Activated T-cell treated with anti-CD3 and anti-CD28 coated beads, Interleukin-2, amount 50 U/mL, for 24 hours (primary cell): Measurements from ENCODE around the gene RNU5B-1.
"Not testable (repeated sequence)": the region's sequence is repeated elsewhere in the genome, so short reads cannot be mapped to it uniquely, and the experiment has no call there.

Experiments used
- DNase-seq: peaks from one replicate; pipeline ENCODE4 v3.0.0-alpha.2; 2020
- H3K27ac Mint-ChIP-seq: 2 replicates; pipeline ENCODE4 v1.8.0; 2020; ENCODE audit warnings: mild to moderate bottlenecking, mixed read lengths
- H3K27me3 Mint-ChIP-seq: 2 replicates; pipeline ENCODE4 v1.8.0; 2020; ENCODE audit warnings: mixed read lengths
- H3K36me3 Mint-ChIP-seq: 2 replicates; pipeline ENCODE4 v1.8.0; 2020; ENCODE audit warnings: low read depth, mixed read lengths
- H3K4me1 Mint-ChIP-seq: 2 replicates; pipeline ENCODE4 v1.8.0; 2020; ENCODE audit warnings: low read depth, mixed read lengths
- H3K4me3 Mint-ChIP-seq: 2 replicates; pipeline ENCODE4 v1.8.0; 2020; ENCODE audit warnings: mild to moderate bottlenecking, moderate library complexity, mixed read lengths
- H3K9me3 Mint-ChIP-seq: 2 replicates; pipeline ENCODE4 v1.8.0; 2020; ENCODE audit warnings: mixed read lengths

The RNU5B-1 gene

GRCh38 chr15:65304381-65305149, at the start of gene RNU5B-1:
TSS of gene RNU5B-1 (plus strand) at chr15:65304677.
- H3K27me3 Mint-ChIP-seq, result no peaks in the 10 kb centered on the region
- peaks cover 42% of the 10 kb centered on the region for H3K4me1 Mint-ChIP-seq
- H3K9me3 Mint-ChIP-seq, result no peaks in the 10 kb centered on the region
- H3K4me3 Mint-ChIP-seq, result peak within 1 kb of the TSS; percentile 88
- DNase-seq, result peak; percentile 87
- H3K27ac Mint-ChIP-seq, result peak within 1 kb of the TSS; percentile 100
- H3K36me3 Mint-ChIP-seq, result peaks cover 2% of the 10 kb centered on the region

GRCh38 chr15:65254758-65255157, 49.7 kb upstream of the RNU5B-1 start:
- no peaks in the 10 kb centered on the region for H3K27me3 Mint-ChIP-seq
- peaks cover 13% of the 10 kb centered on the region for H3K4me1 Mint-ChIP-seq
- no peak for DNase-seq
- H3K4me3 Mint-ChIP-seq, result no peak overlapping the region
- peaks cover 51% of the 10 kb centered on the region for H3K36me3 Mint-ChIP-seq
- no peak overlapping the region for H3K27ac Mint-ChIP-seq
- H3K9me3 Mint-ChIP-seq, result no peaks in the 10 kb centered on the region

- no peak for DNase-seq
- H3K27me3 Mint-ChIP-seq, result no peaks in the 10 kb centered on the region
- peaks cover 4% of the 10 kb centered on the region for H3K4me1 Mint-ChIP-seq
- H3K4me3 Mint-ChIP-seq, result no peak overlapping the region
- H3K36me3 Mint-ChIP-seq, result peaks cover 59% of the 10 kb centered on the region
- no peaks in the 10 kb centered on the region for H3K9me3 Mint-ChIP-seq
- no peak overlapping the region for H3K27ac Mint-ChIP-seq
Observed at GRCh38 chr15:65255486-65256140, 48.9 kb upstream of the RNU5B-1 start.

- no peak overlapping the region for H3K4me3 Mint-ChIP-seq
- no peaks in the 10 kb centered on the region for H3K27me3 Mint-ChIP-seq
- H3K9me3 Mint-ChIP-seq, result no peaks in the 10 kb centered on the region
- H3K36me3 Mint-ChIP-seq, result peaks cover 81% of the 10 kb centered on the region
- no peaks in the 10 kb centered on the region for H3K4me1 Mint-ChIP-seq
- DNase-seq, result no peak
- no peak overlapping the region for H3K27ac Mint-ChIP-seq
Observed at GRCh38 chr15:65258375-65259262, 45.9 kb upstream of the RNU5B-1 start.

GRCh38 chr15:65259367-65259797, 45.1 kb upstream of the RNU5B-1 start:
- DNase-seq, result no peak
- Mint-ChIP-seq H3K4me1 (no peaks in the 10 kb centered on the region), H3K27me3 (no peaks in the 10 kb centered on the region), H3K27ac (no peak overlapping the region), H3K9me3 (no peaks in the 10 kb centered on the region), H3K36me3 (peaks cover 75% of the 10 kb centered on the region), H3K4me3 (no peak overlapping the region)

GRCh38 chr15:65260968-65261367, 43.5 kb upstream of the RNU5B-1 start:
- peaks cover 74% of the 10 kb centered on the region for H3K36me3 Mint-ChIP-seq
- no peaks in the 10 kb centered on the region for H3K27me3 Mint-ChIP-seq
- H3K4me1 Mint-ChIP-seq, result no peaks in the 10 kb centered on the region
- no peak overlapping the region for H3K27ac Mint-ChIP-seq
- no peaks in the 10 kb centered on the region for H3K9me3 Mint-ChIP-seq
- DNase-seq, result no peak
- no peak overlapping the region for H3K4me3 Mint-ChIP-seq

GRCh38 chr15:65263313-65263712, 41.2 kb upstream of the RNU5B-1 start:
- no peak overlapping the region for H3K27ac Mint-ChIP-seq
- H3K4me1 Mint-ChIP-seq, result no peaks in the 10 kb centered on the region
- DNase-seq, result no peak
- H3K9me3 Mint-ChIP-seq, result no peaks in the 10 kb centered on the region
- peaks cover 70% of the 10 kb centered on the region for H3K36me3 Mint-ChIP-seq
- no peak overlapping the region for H3K4me3 Mint-ChIP-seq
- no peaks in the 10 kb centered on the region for H3K27me3 Mint-ChIP-seq

GRCh38 chr15:65264863-65265430, 39.5 kb upstream of the RNU5B-1 start:
- DNase-seq, result no peak
- no peak overlapping the region for H3K27ac Mint-ChIP-seq
- no peaks in the 10 kb centered on the region for H3K4me1 Mint-ChIP-seq
- H3K4me3 Mint-ChIP-seq, result no peak overlapping the region
- H3K27me3 Mint-ChIP-seq, result no peaks in the 10 kb centered on the region
- no peaks in the 10 kb centered on the region for H3K9me3 Mint-ChIP-seq
- peaks cover 64% of the 10 kb centered on the region for H3K36me3 Mint-ChIP-seq

- no peak for DNase-seq
- Mint-ChIP-seq H3K9me3 (no peaks in the 10 kb centered on the region), H3K36me3 (peaks cover 61% of the 10 kb centered on the region), H3K27ac (no peak overlapping the region), H3K4me3 (no peak overlapping the region), H3K27me3 (no peaks in the 10 kb centered on the region), H3K4me1 (no peaks in the 10 kb centered on the region)
Observed at GRCh38 chr15:65266469-65266868, 38.0 kb upstream of the RNU5B-1 start.

- Mint-ChIP-seq H3K4me3 (no peak overlapping the region), H3K27me3 (no peaks in the 10 kb centered on the region), H3K36me3 (peaks cover 42% of the 10 kb centered on the region), H3K9me3 (no peaks in the 10 kb centered on the region), H3K4me1 (peaks cover 3% of the 10 kb centered on the region), H3K27ac (no peak overlapping the region)
- no peak for DNase-seq
Observed at GRCh38 chr15:65268411-65268810, 36.1 kb upstream of the RNU5B-1 start.

GRCh38 chr15:65270811-65271545, 33.5 kb upstream of the RNU5B-1 start:
- DNase-seq, result not testable (repeated sequence)

GRCh38 chr15:65275104-65275727, 29.3 kb upstream of the RNU5B-1 start:
- DNase-seq, result no peak
- H3K27me3 Mint-ChIP-seq, result no peaks in the 10 kb centered on the region
- no peak overlapping the region for H3K4me3 Mint-ChIP-seq
- peaks cover 41% of the 10 kb centered on the region for H3K4me1 Mint-ChIP-seq
- peak overlapping the region; percentile 73 for H3K27ac Mint-ChIP-seq
- H3K9me3 Mint-ChIP-seq, result no peaks in the 10 kb centered on the region
- peaks cover 25% of the 10 kb centered on the region for H3K36me3 Mint-ChIP-seq

More at GRCh38 chr15:65270811-65271545, 33.5 kb upstream of the RNU5B-1 start:
- H3K9me3 Mint-ChIP-seq, H3K27ac Mint-ChIP-seq, H3K27me3 Mint-ChIP-seq, H3K4me3 Mint-ChIP-seq: not testable (repeated sequence)
- Mint-ChIP-seq H3K4me1 (peaks cover 17% of the 10 kb centered on the region), H3K36me3 (peaks cover 36% of the 10 kb centered on the region)

- H3K27me3 Mint-ChIP-seq, result no peaks in the 10 kb centered on the region
- peaks cover 41% of the 10 kb centered on the region for H3K4me1 Mint-ChIP-seq
- no peaks in the 10 kb centered on the region for H3K9me3 Mint-ChIP-seq
- peaks cover 20% of the 10 kb centered on the region for H3K36me3 Mint-ChIP-seq
- DNase-seq, result no peak
- peak overlapping the region; percentile 73 for H3K27ac Mint-ChIP-seq
- H3K4me3 Mint-ChIP-seq, result no peak overlapping the region
Observed at GRCh38 chr15:65275728-65276126, 28.8 kb upstream of the RNU5B-1 start.
